GM13976 (cell line): ENCODE results near the gene RPS6KA3.

Experiments
- DNase-seq: peaks from one replicate; pipeline ENCODE4 v3.0.0; 2012; ENCODE audit warnings: low spot score
- CTCF ChIP-seq: IDR thresholded peaks from 2 replicates; pipeline ENCODE4 v1.5.1; 2012; ENCODE audit warnings: borderline replicate concordance, mild to moderate bottlenecking; ENCODE audit not compliant: insufficient read depth; ENCODE audit errors: extremely low read depth, missing control alignments, control extremely low read depth
- in situ Hi-C: fragments of 300-500 bp; cut with MboI; formaldehyde crosslinking; loops from one replicate; pipeline ENCODE4 v1.12.0; 2022; ENCODE audit warnings: low sequenced_read_pairs, mixed read lengths, inconsistent platforms; ENCODE audit not compliant: unreplicated experiment

Gene RPS6KA3

GRCh38 chrX:20143561-20143960 is 123.1 kb downstream of the RPS6KA3 start:
- in situ Hi-C loops = no loop called here
- TF ChIP-seq CTCF = no peak
- no peak for DNase-seq

GRCh38 chrX:20143111-20143510 is 123.6 kb downstream of the RPS6KA3 start:
- in situ Hi-C loops = no loop called here
- DNase-seq = no peak
- TF ChIP-seq CTCF = no peak

- in situ Hi-C loops = no loop called here
- DNase-seq = peak; percentile 92
- TF ChIP-seq CTCF = no peak
Observed at GRCh38 chrX:20141281-20142220, 125.2 kb downstream of the RPS6KA3 start, which contains the start of gene EIF1AX. Gene EIF1AX, minus strand, starts transcription at chrX:20141838. Its CDS starts 198 bp downstream, at chrX:20141640.

- in situ Hi-C loops = no loop called here
- TF ChIP-seq CTCF = no peak
- DNase-seq = no peak
Observed at GRCh38 chrX:20140420-20140819, 126.3 kb downstream of the RPS6KA3 start.

- no peak for TF ChIP-seq CTCF
- no peak for DNase-seq
- in situ Hi-C loops = no loop called here
Observed at GRCh38 chrX:20139966-20140365, 126.7 kb downstream of the RPS6KA3 start.

- DNase-seq = no peak
- in situ Hi-C loops = no loop called here
- TF ChIP-seq CTCF = no peak
Observed at GRCh38 chrX:20135944-20136343, 130.8 kb downstream of the RPS6KA3 start.

- in situ Hi-C loops = no loop called here
- DNase-seq = no peak
- TF ChIP-seq CTCF = no peak
Observed at GRCh38 chrX:20132666-20133065, 134.0 kb downstream of the RPS6KA3 start.
